ENCODE results near the gene ADAT1. TPM values are rescaled to one million over a fixed set of nuclear protein-coding genes. Genes with fewer than 3 reads are reported as not detected.

ADAT1 gene
- total and polyA plus RNA-seq, 2 of the 8 experiments (the other 6 are each of a cell fraction or from before 2014, with no cell fraction given): 30.7 to 44.7 TPM

- Histone ChIP-seq H4K8ac (ENCODE audit: extremely low read depth, insufficient read depth, low read length) (peak overlapping the region; percentile 99; the same call in 1 of the 2 replicates), H3K4me3 (ENCODE audit: extremely low read depth in 1 of 4, insufficient read depth in 2 of 4, low read depth in 3 of 4, low read length in 4 of 4) (peak overlapping the region; percentile 83 to 99 (median 97)), H3K14ac (ENCODE audit: insufficient read length) (no peak overlapping the region), H3K27me3 (replicated peaks in 1 of 4; ENCODE audit: control insufficient read depth in 3 of 4, extremely low read depth in 1 of 4, insufficient read depth in 3 of 4, low read length in 3 of 4) (no peaks in the 10 kb centered on the region), H3K18ac (ENCODE audit: extremely low read depth, low read length) (peak overlapping the region; percentile 52; the same call in 1 of the 2 replicates), H2AFZ (ENCODE audit: low read length) (peak overlapping the region; percentile 86), H2BK20ac (ENCODE audit: low read length) (no peak overlapping the region), H3K27ac (ENCODE audit: low read depth, low read length) (peak overlapping the region; percentile 90), H4K5ac (ENCODE audit: insufficient read length, low read depth, low read length) (peak overlapping the region; percentile 53), H3K4me2 (ENCODE audit: insufficient read depth in 1 of 2, low read depth in 2 of 2, low read length in 2 of 2) (peak overlapping the region; percentile 72 to 86), H2AK5ac (ENCODE audit: low read depth, low read length) (no peak overlapping the region), H3K23me2 (ENCODE audit: low read depth, low read length) (peaks cover 5% of the 10 kb centered on the region), H3K9me3 (ENCODE audit: insufficient read depth in 2 of 2, low read depth in 1 of 2, low read length in 1 of 2) (no peaks in the 10 kb centered on the region), H3K79me2 (ENCODE audit: control insufficient read depth in 1 of 2, insufficient read depth in 2 of 2, low read length in 2 of 2) (peaks cover 37 to 88% of the 10 kb centered on the region in 2 experiments), H2BK120ac (replicated peaks; ENCODE audit: low read depth, low read length) (no peak overlapping the region), H4K91ac (replicated peaks; ENCODE audit: insufficient read length, low read length) (no peak overlapping the region), H2BK15ac (ENCODE audit: low read length) (no peak overlapping the region), H3K9ac (replicated peaks in 1 of 4; ENCODE audit: extremely low read depth in 1 of 4, low read depth in 3 of 4, low read length in 3 of 4) (peak overlapping the region; percentile 90 to 94 (median 92)), H3K79me1 (ENCODE audit: low read depth, low read length) (peaks cover 13% of the 10 kb centered on the region), H3K23ac (ENCODE audit: insufficient read length) (no peak overlapping the region), H3K56ac (replicated peaks; ENCODE audit: insufficient read length, low read depth, low read length) (peak overlapping the region; percentile 77), H3K4ac (replicated peaks; ENCODE audit: insufficient read length, low read depth, low read length) (no peak overlapping the region), H3K36me3 (ENCODE audit: control insufficient read depth in 2 of 4, insufficient read depth in 4 of 4, low read length in 3 of 4) (peaks cover 0 to 25% (median 7%) of the 10 kb centered on the region in 4 experiments; a peak in 4 of 8 replicates), H4K20me1 (replicated peaks in 1 of 2; ENCODE audit: control insufficient read depth in 1 of 2, insufficient read depth in 2 of 2, low read length in 2 of 2) (peaks cover 2 to 9% of the 10 kb centered on the region in 2 experiments), H3K4me1 (replicated peaks in 1 of 4; ENCODE audit: control insufficient read depth in 3 of 4, insufficient read depth in 4 of 4, low read length in 3 of 4) (peaks cover 0 to 4% (median 1%) of the 10 kb centered on the region in 4 experiments; a peak in 3 of 7 replicates), H2BK5ac (ENCODE audit: low read depth, low read length) (peak overlapping the region; percentile 87), H2BK12ac (ENCODE audit: low read depth, low read length) (no peak overlapping the region)
- POLR2A ChIA-PET (ENCODE audit: partially characterized antibody): interaction anchor here (0.7 to 2.4 kb wide), 14 partner anchors 10 to 213 kb away, joined by 3 to 8 read pairs (median 4); partner anchors contain the start of genes ADAT1, CFDP1 and CPHXL2
- DNase-seq (ENCODE audit: low read depth in 1 of 2, low spot score in 2 of 2) (no peak), FAIRE-seq (no peak)
- TF ChIP-seq TCF12 (IDR thresholded peaks at IDR 0.05; ENCODE audit: low read depth, low read length): no peak
- no peak for TF ChIP-seq USF2 (IDR thresholded peaks at IDR 0.05; ENCODE audit: low read length)
- TF ChIP-seq KDM1A (IDR thresholded peaks at IDR 0.05; ENCODE audit: borderline replicate concordance, low read length): no peak
- TF ChIP-seq CHD1 (IDR thresholded peaks at IDR 0.05; ENCODE audit: low read depth, low read length): peak; percentile 63; the same call in 1 of the 2 replicates
- TF ChIP-seq HDAC2 (IDR thresholded peaks at IDR 0.05; ENCODE audit: borderline replicate concordance in 1 of 2, low read depth in 2 of 2, low read length in 2 of 2): peak in 1 of 2 experiments; percentile 57; a peak in 1 of 4 replicates
- no peak for TF ChIP-seq RBBP5 (IDR thresholded peaks at IDR 0.05; ENCODE audit: borderline replicate concordance, low read depth, low read length)
- no peak for TF ChIP-seq KDM4A (IDR thresholded peaks at IDR 0.05; ENCODE audit: low read depth, low read length, severe bottlenecking)
- no peak for TF ChIP-seq BCL11A (IDR thresholded peaks at IDR 0.05; ENCODE audit: low read depth in 2 of 2, low read length in 2 of 2)
- TF ChIP-seq RFX5 (IDR thresholded peaks at IDR 0.05; ENCODE audit: borderline replicate concordance, low read depth, low read length): no peak
- TF ChIP-seq MAX (IDR thresholded peaks at IDR 0.05): peak; percentile 28; the same call in 1 of the 2 replicates
- no peak for TF ChIP-seq CHD2 (IDR thresholded peaks at IDR 0.05; ENCODE audit: low read length)
- TF ChIP-seq BRCA1 (IDR thresholded peaks at IDR 0.05; ENCODE audit: low read depth, low read length): no peak
- CTCF ChIA-PET (ENCODE audit: partially characterized antibody): interaction anchor here (0.9 to 2.7 kb wide), 5 partner anchors 9 to 182 kb away, joined by 3 to 8 read pairs (median 6); partner anchors contain the start of gene TMEM170A
- WGBS, 2 experiments (ENCODE audit: extremely low coverage in 1 of 2, insufficient coverage in 1 of 2, insufficient read length in 1 of 2, insufficient replicate concordance in 2 of 2, low coverage in 1 of 2, low lambda C conversion rate in 2 of 2, missing lambda C conversion rate in 1 of 2): 1% methylated on average over 18 of the region's 18 CpGs; no CpG with 5 or more reads in 1 of the 2 experiments
Measured at GRCh38 chr16:75647112-75647491, 24.0 kb upstream of the ADAT1 start.

Measured in H1 (cell line).